CD8-positive, alpha-beta memory T cell (primary cell): ENCODE data around the gene PAQR6. TPM values are rescaled to one million over a fixed set of nuclear protein-coding genes. Genes with fewer than 3 reads are reported as not detected.

ENCODE experiments used
- CTCF ChIA-PET: fragments of 350-600 bp; sonication (Branson Sonifier 250); formaldehyde crosslinking; loops from one replicate; lab custom pipeline; 2021; ENCODE audit warnings: antibody characterized with exemption; lab: Charles Lee
- POLR2A ChIA-PET: fragments of 350-600 bp; sonication (Branson Sonifier 250); formaldehyde crosslinking; loops from one replicate; lab custom pipeline; 2021; ENCODE audit warnings: antibody characterized with exemption; lab: Charles Lee
- DNase-seq, 5 donors: peaks; one replicate each; pipeline versions ENCODE4 v3.0.0 to v3.0.0-alpha.2; 2020 to 2022; ENCODE audit warnings: mixed read lengths in 1 of 5
- H3K27ac ChIP-seq: one replicate; pipeline ENCODE4 v1.7.0; 2013; ENCODE audit warnings: low read depth, mild to moderate bottlenecking, low read length, moderate library complexity
- H3K27me3 ChIP-seq: 2 replicates; pipeline ENCODE4 v1.7.0; 2013; ENCODE audit warnings: low read length, mild to moderate bottlenecking; ENCODE audit not compliant: insufficient read depth, poor library complexity, severe bottlenecking
- H3K36me3 ChIP-seq: 2 replicates; pipeline ENCODE4 v1.7.0; 2013; ENCODE audit warnings: mild to moderate bottlenecking, low read length, moderate library complexity; ENCODE audit not compliant: insufficient read depth
- H3K4me1 ChIP-seq: 2 replicates; pipeline ENCODE4 v1.7.0; 2013; ENCODE audit warnings: mild to moderate bottlenecking, low read length, moderate library complexity; ENCODE audit not compliant: insufficient read depth
- H3K4me3 ChIP-seq: 2 replicates; pipeline ENCODE4 v1.7.0; 2013; ENCODE audit warnings: mild to moderate bottlenecking, low read length
- H3K9me3 ChIP-seq: 2 replicates; pipeline ENCODE4 v1.7.0; 2013; ENCODE audit warnings: mild to moderate bottlenecking, low read length
- H3K27ac Mint-ChIP-seq, 8 donors: one replicate each; pipeline ENCODE4 v1.8.0; 2020 to 2021; ENCODE audit warnings: mixed read lengths in 8 of 8, mild to moderate bottlenecking in 6 of 8, inconsistent platforms in 3 of 8, moderate library complexity in 3 of 8
- H3K27me3 Mint-ChIP-seq, 2 donors: one replicate each; pipeline ENCODE4 v1.8.0; 2020 to 2021; ENCODE audit warnings: mixed read lengths in 2 of 2, mild to moderate bottlenecking in 1 of 2, moderate library complexity in 1 of 2
- H3K36me3 Mint-ChIP-seq, 3 donors: one replicate each; pipeline ENCODE4 v1.8.0; 2020 to 2021; ENCODE audit warnings: mixed read lengths in 3 of 3, inconsistent platforms in 1 of 3, mild to moderate bottlenecking in 1 of 3
- H3K4me1 Mint-ChIP-seq, 3 donors: one replicate each; pipeline ENCODE4 v1.8.0; 2020 to 2021; ENCODE audit warnings: mixed read lengths in 3 of 3, inconsistent platforms in 1 of 3, mild to moderate bottlenecking in 1 of 3
- H3K4me3 Mint-ChIP-seq, 7 donors: one replicate each; pipeline ENCODE4 v1.8.0; 2020 to 2021; ENCODE audit warnings: mixed read lengths in 7 of 7, mild to moderate bottlenecking in 6 of 7, moderate library complexity in 4 of 7, inconsistent platforms in 2 of 7
- H3K9me3 Mint-ChIP-seq, 5 donors: one replicate each; pipeline ENCODE4 v1.8.0; 2020 to 2022; ENCODE audit warnings: mixed read lengths in 5 of 5, mild to moderate bottlenecking in 3 of 5, moderate library complexity in 2 of 5, inconsistent platforms in 1 of 5
- polyA plus RNA-seq: library from polyadenylated mRNA; unstranded; fragments of 300-500 nt; fragmentation: Illumina TruSeq; gene quantifications from one replicate; pipeline ENCODE4 v1.2.3, GENCODE V29; 2021
- total RNA-seq, 2 experiments: library from RNA; stranded (reverse); gene quantifications; one replicate each; pipeline ENCODE4 v1.2.3, GENCODE V29; 2021

The PAQR6 gene
- total and polyA plus RNA-seq, 3 experiments from 2014 or later = 0.53 to 1.9 (median 1.9) TPM

- Mint-ChIP-seq H3K9me3 (no peaks in the 10 kb centered on the region), H3K27me3 (no peaks in the 10 kb centered on the region), H3K4me1 (peaks cover 23 to 35% (median 28%) of the 10 kb centered on the region in 3 donors), H3K27ac (peak overlapping the region in 1 of 8 donors; percentile 68), H3K4me3 (no peak overlapping the region), H3K36me3 (peaks cover 0 to 48% (median 16%) of the 10 kb centered on the region in 3 donors)
- no peak for DNase-seq
- CTCF ChIA-PET = no interaction called here
- H3K4me1 ChIP-seq = peaks cover 13% of the 10 kb centered on the region
- no peaks in the 10 kb centered on the region for H3K27me3 ChIP-seq
- POLR2A ChIA-PET = interaction anchor here (0.7 to 1.2 kb wide), 2 partner anchors 10 to 19 kb away, joined by 3 read pairs; partner anchors contain the start of gene PMF1
- no peak overlapping the region for H3K27ac ChIP-seq
- H3K4me3 ChIP-seq = no peak overlapping the region
- H3K36me3 ChIP-seq = peaks cover 10% of the 10 kb centered on the region
- H3K9me3 ChIP-seq = no peaks in the 10 kb centered on the region
Measured at GRCh38 chr1:156203331-156203730, 44.5 kb downstream of the PAQR6 start.

DNA sequence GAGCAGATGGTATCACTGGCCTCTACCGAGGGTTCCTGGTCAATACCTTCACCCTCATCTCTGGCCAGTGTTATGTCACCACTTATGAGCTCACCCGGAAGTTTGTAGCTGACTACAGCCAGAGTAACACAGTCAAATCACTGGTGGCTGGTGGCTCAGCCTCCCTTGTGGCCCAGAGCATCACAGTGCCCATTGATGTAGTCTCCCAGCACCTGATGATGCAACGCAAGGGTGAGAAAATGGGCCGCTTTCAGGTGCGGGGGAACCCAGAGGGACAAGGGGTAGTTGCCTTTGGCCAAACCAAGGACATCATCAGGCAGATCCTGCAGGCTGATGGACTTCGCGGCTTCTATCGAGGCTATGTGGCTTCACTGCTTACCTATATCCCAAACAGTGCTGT lies 47.8 kb downstream of the PAQR6 start:
- Histone ChIP-seq H3K9me3 (no peaks in the 10 kb centered on the region), H3K4me1 (peaks cover 26% of the 10 kb centered on the region), H3K4me3 (no peak overlapping the region), H3K27ac (no peak overlapping the region), H3K36me3 (peaks cover 10% of the 10 kb centered on the region), H3K27me3 (no peaks in the 10 kb centered on the region)
- POLR2A ChIA-PET = no interaction called here
- Mint-ChIP-seq H3K36me3 (peaks cover 0 to 47% (median 17%) of the 10 kb centered on the region in 3 donors), H3K4me3 (peak overlapping the region in 1 of 7 donors; percentile 19), H3K27me3 (no peaks in the 10 kb centered on the region), H3K4me1 (peaks cover 49 to 56% (median 50%) of the 10 kb centered on the region in 3 donors), H3K27ac (peak overlapping the region in 5 of 8 donors; percentile 32 to 90 (median 61)), H3K9me3 (no peaks in the 10 kb centered on the region)
- DNase-seq = no peak
- CTCF ChIA-PET = interaction anchor here (0.8 to 1.6 kb wide), 3 partner anchors 12 to 134 kb away, joined by 3 to 4 read pairs (median 3); partner anchors contain the start of gene PMF1

- no peaks in the 10 kb centered on the region for H3K9me3 Mint-ChIP-seq
- H3K27me3 Mint-ChIP-seq = no peaks in the 10 kb centered on the region
- ChIA-PET CTCF (no interaction called here), POLR2A (interaction anchor here (1.3 kb wide), 1 partner anchor 14 kb away, joined by 3 read pairs; the partner anchor contains the start of gene PMF1)
- Histone ChIP-seq H3K36me3 (peaks cover 10% of the 10 kb centered on the region), H3K9me3 (no peaks in the 10 kb centered on the region), H3K4me3 (no peak overlapping the region), H3K27me3 (no peaks in the 10 kb centered on the region), H3K4me1 (peaks cover 34% of the 10 kb centered on the region), H3K27ac (peak overlapping the region; percentile 21)
- DNase-seq = no peak
- peak overlapping the region; percentile 48 to 90 (median 79) for H3K27ac Mint-ChIP-seq
- H3K36me3 Mint-ChIP-seq = peaks cover 0 to 48% (median 14%) of the 10 kb centered on the region in 3 donors
- H3K4me3 Mint-ChIP-seq = peak overlapping the region in 4 of 7 donors; percentile 8 to 73 (median 14)
- H3K4me1 Mint-ChIP-seq = peaks cover 57 to 63% (median 58%) of the 10 kb centered on the region in 3 donors
Measured at GRCh38 chr1:156198831-156199349, 49.0 kb downstream of the PAQR6 start.

GRCh38 chr1:156196445-156196844 lies 51.4 kb downstream of the PAQR6 start:
- Mint-ChIP-seq H3K27me3 (no peaks in the 10 kb centered on the region), H3K9me3 (no peaks in the 10 kb centered on the region), H3K4me1 (peaks cover 62 to 73% (median 66%) of the 10 kb centered on the region in 3 donors), H3K36me3 (peaks cover 0 to 50% (median 14%) of the 10 kb centered on the region in 3 donors), H3K4me3 (peak overlapping the region in 2 of 7 donors; percentile 23 to 94), H3K27ac (peak overlapping the region in 1 of 8 donors; percentile 9)
- no peak for DNase-seq
- Histone ChIP-seq H3K27ac (no peak overlapping the region), H3K4me3 (no peak overlapping the region), H3K36me3 (peaks cover 10% of the 10 kb centered on the region), H3K27me3 (no peaks in the 10 kb centered on the region), H3K4me1 (peaks cover 40% of the 10 kb centered on the region), H3K9me3 (no peaks in the 10 kb centered on the region)
- ChIA-PET CTCF (interaction anchor here (0.8 kb wide), 1 partner anchor 16 kb away, joined by 3 read pairs; the partner anchor contains the start of gene PMF1), POLR2A (interaction anchor here (0.5 kb wide), 1 partner anchor 16 kb away, joined by 3 read pairs; the partner anchor contains the start of gene PMF1)

DNA sequence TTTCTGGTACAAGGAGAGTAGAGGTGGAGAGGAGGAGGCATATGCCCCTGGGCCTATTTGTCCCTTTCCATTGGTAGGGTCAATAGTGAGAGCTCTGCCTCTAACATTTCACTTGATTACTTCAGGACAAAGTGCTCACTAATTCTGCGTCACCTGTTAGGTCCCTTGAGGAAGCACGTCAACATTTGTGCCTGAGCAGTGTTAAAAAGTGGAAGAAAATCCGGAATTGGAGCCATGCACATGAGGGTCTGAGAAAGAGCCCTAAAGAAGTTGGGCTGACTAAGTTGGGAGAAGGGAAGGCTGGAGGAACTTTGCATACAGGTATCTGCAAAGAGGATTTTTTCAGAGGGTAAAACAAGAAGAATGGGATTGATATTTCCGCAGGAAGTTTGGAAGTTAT lies 52.0 kb downstream of the PAQR6 start:
- H3K9me3 Mint-ChIP-seq = no peaks in the 10 kb centered on the region
- POLR2A ChIA-PET = no interaction called here

DNA sequence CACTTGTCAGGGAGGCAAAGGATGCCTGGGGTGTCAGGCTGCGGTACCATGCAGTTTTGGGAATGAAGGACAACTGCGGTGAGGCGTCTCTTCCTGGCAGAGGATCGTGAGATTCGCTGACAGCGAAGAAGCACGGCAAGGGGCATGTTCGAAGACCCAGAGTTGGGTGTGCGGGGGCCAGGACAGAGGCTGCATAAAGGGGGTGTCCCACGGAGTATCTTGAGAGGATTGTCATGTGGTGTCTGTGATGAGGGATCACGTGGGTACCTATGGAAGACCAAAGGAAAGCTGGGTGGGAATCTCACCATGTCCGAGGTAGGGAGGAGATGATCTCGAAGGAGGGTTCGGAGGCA lies 53.6 kb downstream of the PAQR6 start:
- Histone ChIP-seq H3K9me3 (no peaks in the 10 kb centered on the region), H3K4me3 (peak overlapping the region; percentile 84), H3K4me1 (peaks cover 37% of the 10 kb centered on the region), H3K27ac (peak overlapping the region; percentile 78), H3K36me3 (no peaks in the 10 kb centered on the region), H3K27me3 (no peaks in the 10 kb centered on the region)
- Mint-ChIP-seq H3K27ac (peak overlapping the region; percentile 88 to 97 (median 93)), H3K9me3 (no peaks in the 10 kb centered on the region), H3K27me3 (no peaks in the 10 kb centered on the region), H3K36me3 (peaks cover 0 to 35% (median 4%) of the 10 kb centered on the region in 3 donors), H3K4me1 (peaks cover 49 to 58% (median 52%) of the 10 kb centered on the region in 3 donors), H3K4me3 (peak overlapping the region; percentile 90 to 97 (median 95))
- ChIA-PET CTCF (interaction anchor here (0.8 to 2.4 kb wide), 7 partner anchors 19 to 98 kb away, joined by 3 to 16 read pairs (median 4); partner anchors contain the start of gene PMF1), POLR2A (interaction anchor here (1.5 to 2.4 kb wide), 3 partner anchors 18 to 31 kb away, joined by 3 to 34 read pairs (median 3); partner anchors contain the start of gene PMF1)
- DNase-seq = no peak

More for the DNA sequence above, 52.0 kb downstream of the PAQR6 start:
- Histone ChIP-seq H3K9me3 (no peaks in the 10 kb centered on the region), H3K4me3 (no peak overlapping the region), H3K4me1 (peaks cover 40% of the 10 kb centered on the region), H3K27ac (no peak overlapping the region), H3K27me3 (no peaks in the 10 kb centered on the region), H3K36me3 (peaks cover 10% of the 10 kb centered on the region)
- Mint-ChIP-seq H3K4me1 (peaks cover 62 to 73% (median 66%) of the 10 kb centered on the region in 3 donors), H3K27me3 (no peaks in the 10 kb centered on the region), H3K27ac (peak overlapping the region in 4 of 8 donors; percentile 2 to 72 (median 54)), H3K36me3 (peaks cover 0 to 49% (median 14%) of the 10 kb centered on the region in 3 donors), H3K4me3 (peak overlapping the region; percentile 12 to 94 (median 66))
- CTCF ChIA-PET = no interaction called here
- no peak for DNase-seq

DNA sequence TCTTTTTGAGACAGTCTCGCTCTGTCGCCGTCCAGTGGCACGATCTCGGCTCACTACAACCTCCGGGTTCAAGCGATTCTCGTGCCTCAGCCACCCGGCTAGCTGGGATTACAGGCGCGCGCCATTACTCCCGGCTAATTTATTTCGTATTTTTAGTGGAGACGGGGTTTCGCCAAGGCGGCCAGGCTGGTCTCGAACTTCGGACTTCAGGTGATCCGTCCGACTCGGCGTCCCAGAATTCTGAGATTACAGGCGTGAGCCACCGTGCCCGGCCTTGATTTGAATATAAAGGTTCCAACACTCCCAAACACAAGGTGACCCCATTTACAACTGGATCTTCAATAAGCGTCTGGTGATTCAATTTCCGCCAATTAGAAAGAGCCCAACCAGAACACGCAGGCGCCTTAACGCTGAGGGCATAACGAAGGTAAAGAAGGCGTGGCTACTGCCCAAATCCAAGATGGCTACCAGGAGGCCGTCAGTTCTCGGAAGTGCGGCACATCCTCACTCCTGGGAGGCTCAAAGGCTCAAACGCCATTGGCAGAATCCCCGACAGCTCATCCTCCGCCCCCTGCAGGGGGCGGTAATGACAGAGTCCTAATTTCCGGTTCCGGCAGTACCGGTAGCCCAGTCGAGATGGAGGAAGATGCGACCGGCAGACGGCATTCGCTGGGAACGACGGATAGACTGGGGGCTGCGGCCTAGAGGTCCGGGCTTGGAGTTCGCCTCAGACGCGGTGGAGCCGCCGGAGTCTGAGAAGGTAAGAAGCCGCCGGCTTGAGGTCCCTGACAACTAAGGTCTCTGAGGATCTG lies 54.2 kb downstream of the PAQR6 start, which contains the start of gene SLC25A44:
TSS of gene SLC25A44 (plus strand) at position 617 of the 812 bp plus-strand sequence. CDS start 5,744 bp downstream, outside the sequence.
- DNase-seq = peak; percentile 95 to 98 (median 97)
- H3K4me3 Mint-ChIP-seq = peak within 1 kb of the TSS; percentile 90 to 97 (median 95)

More for the DNA sequence above, 54.2 kb downstream of the PAQR6 start, which contains the start of gene SLC25A44:
- CTCF ChIA-PET = interaction anchor here (0.8 to 2.4 kb wide), 6 partner anchors 19 to 97 kb away, joined by 3 to 16 read pairs (median 4); partner anchors contain the start of gene PMF1
- H3K27me3 Mint-ChIP-seq = no peaks in the 10 kb centered on the region
- H3K36me3 Mint-ChIP-seq = peaks cover 0 to 31% (median 4%) of the 10 kb centered on the region in 3 donors
- H3K27ac ChIP-seq = peak within 1 kb of the TSS; percentile 78
- peak within 1 kb of the TSS; percentile 84 for H3K4me3 ChIP-seq
- H3K9me3 Mint-ChIP-seq = no peaks in the 10 kb centered on the region
- peak within 1 kb of the TSS; percentile 88 to 97 (median 93) for H3K27ac Mint-ChIP-seq
- H3K4me1 Mint-ChIP-seq = peaks cover 43 to 52% (median 46%) of the 10 kb centered on the region in 3 donors
- peaks cover 31% of the 10 kb centered on the region for H3K4me1 ChIP-seq
- POLR2A ChIA-PET = interaction anchor here (0.7 to 2.4 kb wide), 5 partner anchors 19 to 426 kb away, joined by 3 to 34 read pairs (median 3); partner anchors contain the start of genes PMF1 and SMG5
- H3K36me3 ChIP-seq = no peaks in the 10 kb centered on the region
- H3K27me3 ChIP-seq = no peaks in the 10 kb centered on the region
- H3K9me3 ChIP-seq = no peaks in the 10 kb centered on the region
